ENCODE data around the gene RBBP8NL.

GRCh38 chr20:62416651-62417637 lies 10.4 kb downstream of the RBBP8NL start:
- TF ChIP-seq POLR2A (IDR thresholded peaks at IDR 0.05; ENCODE audit: low read depth, low read length) (no peak), POLR2AphosphoS5 (IDR thresholded peaks at IDR 0.05; ENCODE audit: low read depth, low read length) (no peak), TAF1 (IDR thresholded peaks at IDR 0.05; ENCODE audit: borderline replicate concordance, low read depth, low read length) (no peak)

Measured in GM12892 (cell line).